HEK293 (cell line): Measurements from ENCODE around the gene KLHDC7A.

Experiments
- CTCF ChIA-PET: fragments of 350-600 bp; formaldehyde crosslinking; extraction: SDS; loops from one replicate; lab custom pipeline; 2021; ENCODE audit warnings: antibody characterized with exemption; lab: Yijun Ruan, JAX
- POLR2A ChIA-PET: fragments of 300-600 bp; formaldehyde crosslinking; extraction: SDS; loops from one replicate; lab custom pipeline; 2020; ENCODE audit warnings: antibody characterized with exemption, inconsistent platforms; lab: Yijun Ruan, JAX
- H3K27ac ChIP-seq: fragments of 200-500 bp; sonication (Bioruptor generic); 2 replicates; pipeline ENCODE4 v1.5.1; 2014; ENCODE audit warnings: low read depth, low read length, control low read depth, inconsistent platforms; ENCODE audit errors: extremely low read depth
- H3K36me3 ChIP-seq, 2 experiments: fragments of 200-500 bp in 1 of 2; sonication (Bioruptor generic) in 1 of 2; 1 replicate in 1 of 2; 2 replicates in 1 of 2; pipeline ENCODE4 v1.5.1; 2014 to 2017; ENCODE audit warnings: inconsistent platforms in 2 of 2, low read length in 2 of 2; ENCODE audit not compliant: control insufficient read depth in 2 of 2, insufficient read depth in 1 of 2
- H3K4me1 ChIP-seq: fragments of 200-500 bp; sonication (Bioruptor generic); 2 replicates; pipeline ENCODE4 v1.5.1; 2014; ENCODE audit warnings: mild to moderate bottlenecking, low read length, inconsistent platforms; ENCODE audit not compliant: control insufficient read depth, insufficient read depth
- H3K4me3 ChIP-seq: 2 replicates; pipeline ENCODE4 v1.5.1; 2011; ENCODE audit warnings: low read depth, mild to moderate bottlenecking, control low read depth, low read length, moderate library complexity
- H3K9me3 ChIP-seq: fragments of 200-500 bp; sonication (Bioruptor generic); 2 replicates; pipeline ENCODE4 v1.5.1; 2014; ENCODE audit warnings: low read depth, low read length, inconsistent platforms; ENCODE audit not compliant: control insufficient read depth, insufficient read depth
- EGR2 ChIP-seq: fragments of 450-650 bp; formaldehyde crosslinking; IDR thresholded peaks from 2 replicates; pipeline ENCODE4 v1.5.1; 2016; ENCODE audit warnings: low read depth, missing biosample characterization, missing genetic modification characterization
- ELK4 ChIP-seq: IDR thresholded peaks from 2 replicates; pipeline ENCODE4 v1.6.1; 2011; ENCODE audit warnings: mild to moderate bottlenecking, low read depth, low read length, borderline replicate concordance
- KLF10 ChIP-seq: fragments of 450-650 bp; IDR thresholded peaks from 2 replicates; pipeline ENCODE4 v1.5.1; 2018; ENCODE audit warnings: missing biosample characterization, mild to moderate bottlenecking, missing genetic modification characterization
- PRDM2 ChIP-seq: fragments of 450-650 bp; formaldehyde crosslinking; IDR thresholded peaks from 2 replicates; pipeline ENCODE4 v1.5.1; 2016; ENCODE audit warnings: missing biosample characterization, missing genetic modification characterization, borderline replicate concordance
- TSHZ1 ChIP-seq: fragments of 450-650 bp; formaldehyde crosslinking; IDR thresholded peaks from 2 replicates; pipeline ENCODE4 v1.5.1; 2016; ENCODE audit warnings: missing biosample characterization, missing genetic modification characterization, borderline replicate concordance
- YY2 ChIP-seq: fragments of 450-650 bp; formaldehyde crosslinking; IDR thresholded peaks from 2 replicates; pipeline ENCODE4 v1.5.1; 2016; ENCODE audit warnings: missing biosample characterization, missing genetic modification characterization
- ZBTB11 ChIP-seq: fragments of 450-650 bp; formaldehyde crosslinking; conservative IDR thresholded peaks from 2 replicates; pipeline ENCODE4 v1.5.1; 2016; ENCODE audit warnings: low read depth, missing biosample characterization, missing genetic modification characterization
- ZBTB20 ChIP-seq: fragments of 450-650 bp; formaldehyde crosslinking; IDR thresholded peaks from 2 replicates; pipeline ENCODE4 v1.5.1; 2016; ENCODE audit warnings: missing biosample characterization, missing genetic modification characterization
- ZBTB21 ChIP-seq: fragments of 450-650 bp; formaldehyde crosslinking; IDR thresholded peaks from 2 replicates; pipeline ENCODE4 v1.5.1; 2017; ENCODE audit warnings: missing biosample characterization, missing genetic modification characterization
- ZNF114 ChIP-seq: fragments of 450-650 bp; formaldehyde crosslinking; IDR thresholded peaks from 2 replicates; pipeline ENCODE4 v1.5.0; 2017; ENCODE audit warnings: missing biosample characterization, missing genetic modification characterization
- ZNF133 ChIP-seq: fragments of 450-650 bp; formaldehyde crosslinking; IDR thresholded peaks from 2 replicates; pipeline ENCODE4 v1.5.1; 2016; ENCODE audit warnings: missing biosample characterization, missing genetic modification characterization
- ZNF146 ChIP-seq: fragments of 450-650 bp; formaldehyde crosslinking; IDR thresholded peaks from 2 replicates; pipeline ENCODE4 v1.5.1; 2016; ENCODE audit warnings: missing biosample characterization, missing genetic modification characterization
- ZNF155 ChIP-seq: fragments of 450-650 bp; formaldehyde crosslinking; IDR thresholded peaks from 2 replicates; pipeline ENCODE4 v1.5.1; 2016; ENCODE audit warnings: missing biosample characterization, missing genetic modification characterization
- ZNF302 ChIP-seq: fragments of 450-650 bp; formaldehyde crosslinking; IDR thresholded peaks from 2 replicates; pipeline ENCODE4 v1.5.1; 2016; ENCODE audit warnings: missing biosample characterization, missing genetic modification characterization, low read depth
- ZNF473 ChIP-seq: fragments of 450-650 bp; formaldehyde crosslinking; IDR thresholded peaks from 2 replicates; pipeline ENCODE4 v1.5.1; 2017; ENCODE audit warnings: missing biosample characterization, missing genetic modification characterization
- ZNF501 ChIP-seq: fragments of 450-650 bp; formaldehyde crosslinking; IDR thresholded peaks from 2 replicates; pipeline ENCODE4 v1.5.1; 2016; ENCODE audit warnings: missing biosample characterization, missing genetic modification characterization
- ZNF600 ChIP-seq: fragments of 450-650 bp; formaldehyde crosslinking; IDR thresholded peaks from 2 replicates; pipeline ENCODE4 v1.5.1; 2016; ENCODE audit warnings: missing biosample characterization, missing genetic modification characterization
- ZNF658 ChIP-seq: fragments of 450-650 bp; formaldehyde crosslinking; IDR thresholded peaks from 2 replicates; pipeline ENCODE4; 2016; ENCODE audit warnings: missing biosample characterization, missing genetic modification characterization
- ZNF660 ChIP-seq: fragments of 450-650 bp; IDR thresholded peaks from 2 replicates; pipeline ENCODE4 v1.5.1; 2018; ENCODE audit warnings: missing biosample characterization, mild to moderate bottlenecking, missing genetic modification characterization
- ZNF701 ChIP-seq: fragments of 450-650 bp; formaldehyde crosslinking; IDR thresholded peaks from 2 replicates; pipeline ENCODE4 v1.5.1; 2016; ENCODE audit warnings: missing biosample characterization, missing genetic modification characterization
- ZNF830 ChIP-seq: fragments of 450-650 bp; IDR thresholded peaks from 2 replicates; pipeline ENCODE4 v1.5.0; 2018; ENCODE audit warnings: missing biosample characterization, missing genetic modification characterization, low read depth, mild to moderate bottlenecking, moderate library complexity
- ZSCAN4 ChIP-seq: fragments of 450-650 bp; formaldehyde crosslinking; IDR thresholded peaks from 2 replicates; pipeline ENCODE4 v1.5.1; 2017; ENCODE audit warnings: missing biosample characterization, missing genetic modification characterization

The KLHDC7A gene

GRCh38 chr1:18495635-18496034 lies 14.9 kb downstream of the KLHDC7A start:
- TF ChIP-seq TSHZ1 (no peak), YY2 (tag by site-specific recombination) (no peak), ZNF146 (tag by site-specific recombination) (no peak), ZBTB20 (tag by site-specific recombination) (no peak), PRDM2 (tag by site-specific recombination) (no peak), ZNF473 (tag by site-specific recombination) (no peak), ZNF133 (no peak), ZNF658 (no peak), ZNF830 (tag by site-specific recombination) (no peak), ZSCAN4 (tag by site-specific recombination) (no peak), KLF10 (no peak), ELK4 (no peak), ZNF600 (tag by site-specific recombination) (no peak), ZNF701 (no peak)
- TF ChIP-seq, all 188 proteins: peak for 0
- no peaks in the 10 kb centered on the region for H3K36me3 ChIP-seq
- CTCF ChIA-PET = no interaction called here
- no peak overlapping the region for H3K4me3 ChIP-seq
- H3K9me3 ChIP-seq = no peaks in the 10 kb centered on the region
- POLR2A ChIA-PET = no interaction called here
- H3K4me1 ChIP-seq = no peaks in the 10 kb centered on the region
- no peak overlapping the region for H3K27ac ChIP-seq

GRCh38 chr1:18496056-18496455 lies 15.3 kb downstream of the KLHDC7A start:
- Histone ChIP-seq H3K4me1 (no peaks in the 10 kb centered on the region), H3K4me3 (no peak overlapping the region), H3K9me3 (no peaks in the 10 kb centered on the region), H3K27ac (no peak overlapping the region), H3K36me3 (no peaks in the 10 kb centered on the region)
- ChIA-PET POLR2A (no interaction called here), CTCF (interaction anchor here (0.5 kb wide), 1 partner anchor 175 kb away, joined by 3 read pairs; no protein-coding TSS in a partner anchor)
- TF ChIP-seq ZNF501 (no peak), ZNF146 (tag by site-specific recombination) (no peak), ZNF660 (tag by site-specific recombination) (no peak), ZBTB21 (no peak), EGR2 (no peak), ZNF155 (no peak), ZBTB11 (tag by site-specific recombination) (no peak), ZNF114 (no peak), ZNF133 (no peak), ZNF302 (tag by site-specific recombination) (no peak)
